ENCODE results near the gene TCTN2.

TCTN2 gene

GRCh38 chr12:123741937-123742572 is 71.1 kb downstream of the TCTN2 start:
- peak in 1 of 2 donors; percentile 21 for DNase-seq (ENCODE audit: low read depth in 2 of 2)

GRCh38 chr12:123743002-123743401 is 72.1 kb downstream of the TCTN2 start:
- DNase-seq (ENCODE audit: low read depth in 2 of 2), result no peak

- DNase-seq (ENCODE audit: low read depth in 2 of 2), result no peak
These were observed 73.9 kb downstream of the TCTN2 start for GRCh38 chr12:123744836-123745235.

- DNase-seq (ENCODE audit: low read depth in 2 of 2), result no peak
These were observed 76.4 kb downstream of the TCTN2 start for GRCh38 chr12:123747309-123747708.

- DNase-seq (ENCODE audit: low read depth in 2 of 2), result no peak
These were observed 77.2 kb downstream of the TCTN2 start for GRCh38 chr12:123748161-123748560.

- no peak for DNase-seq (ENCODE audit: low read depth in 2 of 2)
These were observed 77.7 kb downstream of the TCTN2 start for GRCh38 chr12:123748661-123749060.

- no peak for DNase-seq (ENCODE audit: low read depth in 2 of 2)
These were observed 78.4 kb downstream of the TCTN2 start for GRCh38 chr12:123749355-123749754.

GRCh38 chr12:123750159-123750656 is 79.3 kb downstream of the TCTN2 start:
- no peak for DNase-seq (ENCODE audit: low read depth in 2 of 2)

GRCh38 chr12:123752046-123752445 is 81.1 kb downstream of the TCTN2 start:
- no peak for DNase-seq (ENCODE audit: low read depth in 2 of 2)

GRCh38 chr12:123754041-123754772 is 83.3 kb downstream of the TCTN2 start:
- no peak for DNase-seq (ENCODE audit: low read depth in 2 of 2)

GRCh38 chr12:123757561-123757960 is 86.6 kb downstream of the TCTN2 start:
- no peak for DNase-seq (ENCODE audit: low read depth in 2 of 2)
